ENCODE measurements around the gene NANOS1. TPM values are rescaled to one million over a fixed set of nuclear protein-coding genes. Genes with fewer than 3 reads are reported as not detected.

Gene NANOS1
- total RNA-seq, 1 donor from 2014 or later = 9.6 TPM

GRCh38 chr10:118982366-118982765 lies 47.1 kb upstream of the NANOS1 start:
- no peaks in the 10 kb centered on the region for H3K4me1 Mint-ChIP-seq (ENCODE audit: unreplicated experiment)
- H3K36me3 Mint-ChIP-seq (ENCODE audit: unreplicated experiment) = no peaks in the 10 kb centered on the region
- TF ChIP-seq CTCF (IDR thresholded peaks at IDR 0.05) = no peak
- H3K4me3 Mint-ChIP-seq (ENCODE audit: unreplicated experiment) = no peak overlapping the region
- peaks cover 14% of the 10 kb centered on the region for H3K9me3 Mint-ChIP-seq (ENCODE audit: unreplicated experiment)
- H3K27me3 Mint-ChIP-seq (ENCODE audit: unreplicated experiment) = peaks cover 7% of the 10 kb centered on the region
- H3K27ac Mint-ChIP-seq (ENCODE audit: unreplicated experiment) = no peak overlapping the region
- no peak for DNase-seq (ENCODE audit: extremely low spot score, unreplicated experiment)

DNA sequence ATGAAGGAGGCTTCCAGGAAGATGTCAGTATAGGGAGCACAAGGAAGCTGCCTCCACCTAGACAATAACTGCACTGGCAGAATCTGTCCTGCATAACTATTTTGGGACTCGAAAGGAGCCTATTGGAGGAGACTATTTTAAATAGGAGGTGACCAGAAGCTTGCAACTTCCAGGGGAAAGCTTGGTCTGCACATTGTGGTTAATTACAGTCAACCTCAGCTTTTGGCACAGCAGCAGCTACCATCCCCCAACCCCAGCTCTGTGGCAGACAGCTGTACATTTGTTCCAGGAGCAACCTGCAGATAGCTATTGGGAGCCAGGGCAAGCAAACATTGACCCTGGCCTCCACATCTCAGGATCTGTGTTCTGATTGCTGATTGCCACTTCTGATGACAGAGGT lies 46.3 kb upstream of the NANOS1 start:
- Mint-ChIP-seq H3K27ac (ENCODE audit: unreplicated experiment) (no peak overlapping the region), H3K4me1 (ENCODE audit: unreplicated experiment) (no peaks in the 10 kb centered on the region), H3K27me3 (ENCODE audit: unreplicated experiment) (peaks cover 10% of the 10 kb centered on the region), H3K4me3 (ENCODE audit: unreplicated experiment) (no peak overlapping the region), H3K36me3 (ENCODE audit: unreplicated experiment) (no peaks in the 10 kb centered on the region), H3K9me3 (ENCODE audit: unreplicated experiment) (peaks cover 14% of the 10 kb centered on the region)
- no peak for DNase-seq (ENCODE audit: extremely low spot score, unreplicated experiment)
- TF ChIP-seq CTCF (IDR thresholded peaks at IDR 0.05) = no peak

DNA sequence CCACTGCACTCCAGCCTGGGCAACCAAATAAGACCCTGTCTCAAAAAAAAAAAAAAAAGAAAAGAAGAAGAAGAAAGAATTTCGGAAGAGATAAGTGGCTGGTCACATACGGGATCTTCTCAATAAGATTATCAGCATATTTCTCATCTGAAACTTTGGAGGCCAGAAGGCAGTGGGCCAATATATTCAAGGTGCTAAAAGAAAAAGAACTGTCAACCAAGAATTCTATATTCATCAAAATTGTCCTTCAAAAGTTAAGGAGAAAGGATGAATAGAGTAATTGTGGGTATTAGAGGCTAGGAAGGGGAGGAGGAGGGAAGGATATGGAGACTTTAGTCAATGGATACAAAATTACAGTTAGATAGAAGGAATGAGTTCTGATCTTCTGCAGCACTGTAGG lies 43.9 kb upstream of the NANOS1 start:
- Mint-ChIP-seq H3K27me3 (ENCODE audit: unreplicated experiment) (peaks cover 19% of the 10 kb centered on the region), H3K4me3 (ENCODE audit: unreplicated experiment) (no peak overlapping the region), H3K27ac (ENCODE audit: unreplicated experiment) (no peak overlapping the region), H3K4me1 (ENCODE audit: unreplicated experiment) (no peaks in the 10 kb centered on the region), H3K36me3 (ENCODE audit: unreplicated experiment) (no peaks in the 10 kb centered on the region), H3K9me3 (ENCODE audit: unreplicated experiment) (peaks cover 17% of the 10 kb centered on the region)
- TF ChIP-seq CTCF (IDR thresholded peaks at IDR 0.05) = no peak
- no peak for DNase-seq (ENCODE audit: extremely low spot score, unreplicated experiment)

DNA sequence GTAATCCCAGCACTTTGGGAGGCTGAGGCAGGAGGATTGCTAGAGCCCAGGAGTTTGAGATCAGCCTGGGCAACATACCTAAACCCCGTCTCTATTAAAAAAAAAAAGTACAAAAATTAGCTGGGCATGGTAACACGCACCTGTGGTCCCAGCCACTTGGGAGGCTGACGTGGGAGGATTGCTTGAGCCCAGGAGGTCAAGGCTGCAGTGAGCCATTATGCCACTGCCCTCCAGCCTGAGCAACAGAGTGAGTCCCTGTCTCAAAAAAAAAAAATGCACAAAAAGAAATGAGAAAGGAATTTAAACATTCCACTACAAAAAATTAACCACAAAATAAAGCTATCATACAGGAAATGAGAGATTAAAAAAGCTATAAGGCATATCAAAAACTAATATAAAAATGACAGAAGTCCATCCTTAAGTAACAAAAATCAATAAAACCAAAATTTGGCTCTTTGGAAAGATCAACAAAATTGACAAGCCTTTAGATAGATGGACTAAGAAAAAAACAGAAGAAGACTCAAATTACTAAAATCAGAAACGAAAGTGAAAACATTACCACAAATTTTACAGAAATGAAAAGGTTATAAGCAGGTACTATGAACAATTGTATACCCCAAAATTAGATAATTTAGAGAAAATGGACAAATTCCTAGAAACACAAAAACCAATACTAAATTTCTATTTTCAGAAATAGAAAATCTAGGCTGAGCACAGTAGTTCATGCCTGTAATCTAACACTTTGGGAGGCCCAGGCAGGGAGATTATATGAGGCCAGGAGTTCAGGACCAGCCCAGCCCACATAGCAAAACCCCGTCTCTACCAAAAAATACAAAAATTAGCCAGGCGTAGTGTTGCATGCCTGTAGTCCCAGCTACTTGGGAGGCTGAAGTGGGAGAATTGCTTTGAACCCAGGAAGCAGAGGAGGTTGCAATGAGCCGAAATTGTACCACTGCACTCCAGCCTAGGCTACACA lies 42.4 kb upstream of the NANOS1 start:
- no peak for TF ChIP-seq CTCF (IDR thresholded peaks at IDR 0.05)
- H3K27me3 Mint-ChIP-seq (ENCODE audit: unreplicated experiment) = peaks cover 27% of the 10 kb centered on the region
- H3K36me3 Mint-ChIP-seq (ENCODE audit: unreplicated experiment) = no peaks in the 10 kb centered on the region
- H3K4me3 Mint-ChIP-seq (ENCODE audit: unreplicated experiment) = no peak overlapping the region
- H3K27ac Mint-ChIP-seq (ENCODE audit: unreplicated experiment) = no peak overlapping the region
- DNase-seq (ENCODE audit: extremely low spot score, unreplicated experiment) = no peak
- peaks cover 17% of the 10 kb centered on the region for H3K9me3 Mint-ChIP-seq (ENCODE audit: unreplicated experiment)
- no peaks in the 10 kb centered on the region for H3K4me1 Mint-ChIP-seq (ENCODE audit: unreplicated experiment)

DNA sequence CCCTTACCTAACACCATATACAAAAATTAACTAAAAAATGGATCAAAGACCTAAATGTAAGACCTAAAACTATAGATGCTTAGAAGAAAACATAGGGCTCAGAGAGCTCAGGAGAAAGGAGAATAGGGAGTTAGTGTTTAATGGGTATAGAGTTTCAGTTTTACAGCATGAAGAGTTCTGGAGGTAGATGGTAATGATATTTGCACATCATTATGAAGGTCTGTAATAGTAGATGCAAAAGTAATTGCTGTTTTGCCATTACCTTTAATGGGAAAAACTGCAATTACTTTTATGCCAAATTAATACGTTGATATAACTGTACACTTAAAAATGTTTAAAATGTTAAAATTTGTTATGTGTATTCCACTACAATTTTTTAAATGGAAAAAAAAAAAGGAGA lies 39.2 kb upstream of the NANOS1 start:
- H3K4me3 Mint-ChIP-seq (ENCODE audit: unreplicated experiment) = no peak overlapping the region
- no peak for TF ChIP-seq CTCF (IDR thresholded peaks at IDR 0.05)
- no peak for DNase-seq (ENCODE audit: extremely low spot score, unreplicated experiment)
- no peaks in the 10 kb centered on the region for H3K4me1 Mint-ChIP-seq (ENCODE audit: unreplicated experiment)
- no peaks in the 10 kb centered on the region for H3K36me3 Mint-ChIP-seq (ENCODE audit: unreplicated experiment)
- H3K27me3 Mint-ChIP-seq (ENCODE audit: unreplicated experiment) = peaks cover 36% of the 10 kb centered on the region
- H3K9me3 Mint-ChIP-seq (ENCODE audit: unreplicated experiment) = peaks cover 8% of the 10 kb centered on the region
- no peak overlapping the region for H3K27ac Mint-ChIP-seq (ENCODE audit: unreplicated experiment)

Data from osteocyte (in vitro differentiated cells).